GM18873 (cell line): ENCODE measurements around the gene DNAJB1.

Experiments used
- ATAC-seq: cut with Tn5 transposase; IDR thresholded peaks from one replicate; pipeline ENCODE4 v1.9.1; 2021; ENCODE audit warnings: mild to moderate bottlenecking, moderate library complexity, moderate number of reproducible peaks; ENCODE audit not compliant: unreplicated experiment, low FRiP score

The DNAJB1 gene

DNA sequence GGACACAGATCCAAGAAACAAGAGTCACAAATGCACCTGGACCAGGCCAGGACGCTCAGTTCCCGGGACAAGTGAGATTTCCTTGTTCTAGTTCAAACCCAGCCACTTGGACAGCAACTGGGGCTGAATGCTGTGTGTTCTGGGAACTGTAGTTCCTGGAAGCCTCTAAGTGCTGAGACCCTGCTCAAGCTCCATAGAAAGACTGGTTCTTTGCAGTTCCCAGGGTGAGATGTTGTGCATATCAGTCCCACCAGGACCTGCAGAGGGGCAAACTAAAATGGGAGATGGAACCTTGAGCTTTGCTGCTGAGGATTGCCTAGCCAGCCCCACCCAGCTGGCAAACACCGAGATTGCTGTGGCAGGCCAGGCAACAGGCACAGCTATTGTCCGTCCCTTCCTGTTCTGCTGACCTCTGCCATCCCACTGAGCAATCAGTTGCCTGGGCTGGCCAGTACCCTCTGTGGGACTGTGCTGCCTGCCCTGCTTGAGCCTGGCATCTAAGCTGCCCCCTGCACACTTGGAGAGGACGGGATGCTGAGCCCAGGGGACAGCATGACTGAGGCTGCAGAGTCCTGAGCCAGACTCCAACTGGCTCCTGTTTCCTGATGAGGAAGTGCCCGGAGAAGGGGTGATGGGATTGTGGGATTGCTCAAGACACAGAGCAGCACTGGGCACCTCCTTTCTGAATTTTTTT is 20.8 kb downstream of the DNAJB1 start:
- ATAC-seq, result no peak

DNA sequence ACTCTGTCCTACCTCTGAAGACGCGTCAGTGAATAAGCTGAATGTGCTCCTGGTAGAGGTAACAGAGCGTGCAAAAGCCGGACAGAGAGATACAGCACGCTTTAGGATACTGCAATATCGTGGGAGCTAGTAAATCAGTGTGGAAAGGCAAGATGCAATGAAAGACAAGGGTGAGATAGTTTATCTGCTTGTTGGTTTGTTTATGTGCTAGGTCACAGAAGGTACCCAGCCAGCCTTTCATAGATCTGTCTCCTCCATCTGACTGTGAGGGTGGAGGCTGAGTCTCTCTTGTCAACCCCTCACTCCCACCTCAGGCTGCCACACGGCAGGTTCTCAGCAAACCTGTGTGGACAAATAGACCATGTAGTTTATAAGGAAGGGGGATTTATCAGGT is 21.4 kb downstream of the DNAJB1 start:
- ATAC-seq, result no peak

DNA sequence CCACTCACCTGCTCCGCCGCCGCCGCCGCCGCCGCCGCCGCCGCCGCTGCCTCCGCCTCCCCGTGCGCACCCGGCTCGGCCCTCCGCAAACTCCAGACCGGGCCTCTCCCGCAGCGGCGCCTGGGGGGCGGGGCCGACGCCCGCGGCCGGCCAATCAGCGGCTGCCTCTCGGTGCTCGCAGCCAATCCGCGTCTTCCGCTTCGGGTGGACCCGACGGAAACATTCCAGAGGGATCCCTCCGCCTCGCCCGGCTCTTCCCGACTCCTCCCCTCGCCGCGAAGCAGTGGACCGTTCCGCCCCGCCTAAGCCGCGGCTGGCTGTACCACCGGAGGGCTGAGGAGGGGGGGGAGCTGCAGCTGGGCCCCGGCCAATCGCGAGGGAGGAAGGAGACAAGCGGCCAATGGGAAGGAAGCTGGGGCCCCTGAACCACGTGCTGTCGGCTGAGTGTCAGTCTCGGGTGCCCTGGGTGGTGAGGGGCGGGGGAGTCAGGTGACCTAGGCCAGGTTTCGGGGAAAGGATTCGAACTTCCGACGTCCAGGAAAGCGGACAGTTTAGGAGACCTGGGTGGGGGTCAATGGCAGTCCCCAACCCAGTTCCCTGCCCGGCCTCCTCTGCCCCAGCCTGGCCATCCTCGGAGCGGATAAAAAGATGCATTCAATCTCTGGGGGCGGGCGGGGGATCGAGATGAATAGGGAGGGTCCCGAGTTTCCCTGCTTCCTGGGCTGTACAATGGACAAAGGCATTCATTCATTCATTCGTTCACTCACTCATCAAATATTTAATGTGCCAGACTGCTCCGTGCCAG is 22.0 kb downstream of the DNAJB1 start, which contains the start of gene GIPC1:
Gene GIPC1 (minus strand): TSS at position 99 of the 805 bp plus-strand sequence. CDS start 13,151 bp downstream, outside the sequence.
- ATAC-seq, result no peak

DNA sequence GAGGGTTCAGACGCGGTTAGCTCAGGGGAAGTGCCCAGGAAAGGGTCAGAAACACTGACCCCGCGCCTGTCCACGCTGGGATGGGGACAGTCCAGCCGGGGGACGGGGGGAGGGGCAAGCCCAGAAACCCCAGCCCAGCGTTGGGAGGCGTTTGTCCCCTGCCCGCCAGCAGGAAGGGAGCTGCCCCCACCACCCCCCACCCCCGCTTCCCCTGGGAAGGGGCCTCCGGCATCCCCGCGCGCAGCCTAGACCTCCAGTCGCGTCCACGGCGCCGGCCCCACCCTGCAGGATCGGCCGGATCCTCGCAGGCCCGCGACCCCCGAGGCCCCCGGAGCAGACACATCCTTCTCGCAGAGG is 22.5 kb downstream of the DNAJB1 start:
- no peak for ATAC-seq

DNA sequence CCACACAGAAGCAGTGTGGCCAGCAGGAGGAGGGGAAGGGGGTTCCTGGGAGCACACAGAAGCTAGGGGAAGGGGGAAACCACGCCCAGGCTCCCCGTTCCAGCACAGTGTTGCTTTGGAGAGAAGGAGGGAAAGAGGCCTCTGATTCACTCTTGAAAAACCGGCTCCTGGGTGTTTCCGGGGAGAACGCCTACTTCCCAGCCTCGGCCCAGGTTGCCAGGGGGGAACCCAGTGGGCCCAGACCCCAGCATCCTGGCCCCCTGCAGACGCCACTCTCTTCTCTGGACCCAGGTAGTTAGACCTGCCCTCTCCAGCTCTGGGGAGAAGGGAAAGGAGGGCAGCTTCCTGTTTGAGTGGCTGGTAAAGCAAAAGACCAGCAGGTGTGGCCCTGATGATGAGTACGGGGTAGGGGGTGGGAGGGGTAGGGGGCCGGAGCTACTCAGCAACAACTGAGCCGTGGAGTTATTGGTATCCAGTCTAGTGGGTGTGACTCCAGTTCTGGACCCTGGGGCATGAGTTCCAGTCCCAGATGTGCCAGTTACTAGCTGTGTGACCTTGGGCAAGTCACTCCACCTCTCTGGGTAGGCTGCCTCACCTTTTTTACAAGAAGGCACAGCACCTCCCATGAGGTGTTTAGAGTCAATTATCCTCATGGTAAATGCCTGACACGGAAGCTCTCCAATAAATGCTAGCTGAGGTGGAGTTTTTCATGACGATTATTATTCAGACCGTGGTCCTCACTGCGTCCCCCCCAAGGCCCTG is 23.1 kb downstream of the DNAJB1 start:
- no peak for ATAC-seq

DNA sequence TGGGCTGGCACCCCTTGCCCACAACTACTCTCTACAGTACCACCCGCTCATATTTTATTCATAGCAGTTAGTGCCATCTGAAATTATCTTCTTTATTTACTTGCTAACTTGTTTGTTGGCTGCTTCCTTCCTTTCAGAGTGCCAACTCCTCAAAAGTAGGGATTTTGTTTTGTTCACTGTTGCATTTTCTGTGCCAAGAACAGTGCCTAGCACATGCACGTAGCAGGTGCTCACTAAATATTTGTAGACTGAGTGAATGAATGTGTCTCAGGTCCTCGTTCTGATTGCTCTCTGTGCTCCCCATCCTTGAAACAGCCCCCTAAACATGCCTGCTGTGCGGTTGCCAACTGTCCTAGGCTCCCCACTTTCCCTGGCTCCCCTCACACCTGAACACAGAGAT is 23.8 kb downstream of the DNAJB1 start:
- no peak for ATAC-seq

DNA sequence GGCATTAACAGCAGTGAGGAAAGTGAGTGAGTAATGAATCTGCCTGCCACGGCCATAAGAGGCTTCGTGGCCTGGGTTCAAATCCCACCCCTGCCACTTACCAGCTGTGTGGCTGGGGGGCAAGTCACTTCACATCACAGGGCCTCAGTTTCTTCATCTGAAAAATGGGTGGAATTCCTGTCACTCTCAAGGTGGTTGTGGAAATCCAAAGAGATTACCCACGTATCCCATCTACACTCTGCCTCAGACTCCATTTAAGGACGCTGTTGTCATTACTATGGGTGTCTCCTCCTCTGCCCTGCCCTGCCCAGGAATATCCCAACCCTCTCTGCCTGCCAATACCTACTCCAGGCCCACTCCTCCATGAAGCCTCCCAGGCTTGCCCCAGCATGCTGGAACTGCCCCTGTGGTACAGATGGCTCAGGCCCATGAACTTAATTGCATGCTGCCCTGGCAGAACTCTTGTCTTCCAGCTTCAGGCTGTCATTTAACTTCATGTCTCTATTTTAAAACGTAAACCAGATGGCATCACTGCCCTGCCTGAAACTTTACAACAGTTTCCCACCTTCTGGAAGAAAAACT is 25.4 kb downstream of the DNAJB1 start:
- no peak for ATAC-seq

DNA sequence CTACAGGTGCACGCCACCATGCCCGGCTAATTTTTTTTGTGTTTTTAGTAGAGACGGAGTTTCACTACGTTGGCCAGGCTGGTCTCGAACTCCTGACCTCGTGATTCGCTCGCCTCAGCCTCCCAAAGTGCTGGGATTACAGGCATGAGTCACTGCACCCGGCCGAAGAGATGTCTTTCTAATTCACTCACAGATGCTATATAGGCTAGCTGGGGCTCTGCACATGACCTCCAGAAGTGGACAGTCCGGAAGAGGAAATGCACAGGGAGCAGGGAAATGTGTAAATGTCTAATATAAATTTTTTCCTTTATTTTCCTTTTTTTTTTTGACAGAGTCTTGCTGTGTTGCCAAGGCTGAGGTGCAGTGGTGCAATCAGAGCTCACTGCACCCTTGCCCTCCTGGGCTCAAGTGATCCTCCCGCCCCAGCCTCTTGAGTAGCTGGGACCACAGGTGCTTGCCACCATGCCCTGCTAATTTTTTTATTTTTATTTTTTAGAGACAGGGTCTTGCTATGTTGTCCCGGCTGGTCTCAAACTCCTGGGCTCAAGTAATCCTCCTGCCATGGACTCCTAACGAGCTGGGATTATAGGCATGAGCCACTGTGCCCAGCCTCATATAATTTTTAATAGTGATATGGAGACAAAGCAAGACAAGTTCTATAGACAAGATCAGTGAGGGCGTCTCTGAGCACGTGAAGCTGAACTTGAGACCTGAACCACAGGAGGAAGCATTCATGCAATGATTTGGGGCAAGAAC is 30.6 kb downstream of the DNAJB1 start:
- ATAC-seq, result no peak

DNA sequence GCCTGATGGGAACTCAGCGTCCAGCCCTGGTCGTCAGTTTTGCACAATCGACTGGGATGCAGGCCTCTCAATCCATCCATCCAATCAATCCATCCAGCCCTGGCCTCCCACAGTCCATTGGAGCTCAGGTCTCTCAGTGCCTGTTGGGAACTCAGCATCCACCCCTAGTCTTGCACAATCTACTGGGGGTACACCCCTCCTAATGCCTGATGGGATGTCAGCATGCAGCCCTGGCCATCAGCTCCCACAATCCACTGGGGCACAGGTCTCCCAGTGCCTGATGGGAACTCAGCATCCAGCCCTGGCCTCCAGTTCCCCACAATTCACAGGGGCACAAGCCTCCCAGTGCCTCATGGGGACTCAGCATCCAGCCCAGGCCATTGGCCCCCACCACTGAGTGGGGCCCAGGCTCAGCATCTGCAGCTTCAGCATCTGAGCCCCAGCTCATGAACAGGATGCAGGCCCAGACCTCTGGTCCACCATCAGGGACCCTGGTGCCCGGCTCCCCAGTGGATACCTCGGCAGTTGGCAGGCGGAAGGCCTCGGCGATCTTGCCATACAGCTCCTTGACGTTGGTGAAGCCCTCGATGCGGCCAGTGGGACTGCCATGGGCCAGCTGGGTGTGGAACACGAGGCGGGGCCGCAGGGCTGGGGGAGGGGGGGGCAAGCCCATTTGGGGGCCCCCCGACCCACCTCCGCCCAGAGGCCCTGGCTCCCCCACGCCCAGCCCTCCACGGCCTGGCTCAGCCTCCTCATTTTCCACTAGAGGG is 35.8 kb downstream of the DNAJB1 start:
- ATAC-seq, result no peak

DNA sequence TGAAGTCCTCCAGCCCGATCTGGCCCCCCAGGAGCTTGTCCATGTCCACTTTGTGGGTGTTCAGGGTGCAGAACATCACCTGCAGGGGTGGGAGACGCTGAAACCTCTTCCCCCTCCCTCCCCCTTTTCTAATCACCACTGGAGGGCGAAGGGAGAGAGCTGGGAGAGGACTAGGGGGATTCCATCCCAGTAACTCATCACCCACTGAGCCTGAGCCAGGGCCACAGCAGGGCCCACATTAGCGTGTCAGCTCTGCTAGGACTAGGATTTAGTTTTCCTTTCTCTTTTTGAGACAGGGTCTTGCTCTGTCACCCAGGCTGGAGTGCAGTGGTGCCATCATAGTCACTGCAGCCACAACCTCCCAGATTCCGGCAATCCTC is 37.5 kb downstream of the DNAJB1 start:
- ATAC-seq, result no peak

DNA sequence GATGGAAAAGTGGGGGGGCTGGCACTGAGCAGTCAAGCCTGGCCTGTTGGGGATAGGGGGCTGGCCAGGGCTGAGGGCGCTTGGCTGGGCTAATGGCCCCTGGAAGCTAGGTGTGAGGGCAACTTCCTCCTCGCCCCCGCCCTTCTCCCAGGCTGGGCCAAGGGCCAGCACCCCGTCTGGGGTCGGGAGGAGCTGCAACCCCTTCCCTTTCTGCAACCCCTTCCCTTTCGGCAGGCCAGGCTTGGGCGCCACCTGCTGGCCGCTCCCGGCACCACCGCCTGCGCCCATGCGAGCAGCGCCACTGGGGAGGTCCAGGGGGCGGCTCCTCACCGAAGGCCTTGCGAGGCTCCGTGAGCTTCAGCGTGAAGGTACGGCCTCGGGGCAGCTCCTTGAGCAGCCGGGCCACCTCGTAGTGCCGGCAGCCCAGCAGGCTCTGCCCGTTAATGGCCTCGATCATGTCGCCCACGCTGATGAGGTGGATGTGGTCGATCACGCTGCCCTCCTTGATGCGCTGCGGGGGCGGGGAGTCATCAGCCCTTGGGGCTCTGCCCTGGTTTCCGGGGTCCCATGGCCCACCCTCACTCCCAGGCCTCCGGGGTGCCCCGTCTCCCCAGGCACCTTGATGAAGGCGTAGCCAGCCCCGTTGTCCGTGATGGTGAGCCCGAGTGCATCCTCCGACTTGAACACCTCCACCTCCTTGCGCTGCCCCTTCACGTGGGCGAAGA is 38.1 kb downstream of the DNAJB1 start:
- no peak for ATAC-seq

DNA sequence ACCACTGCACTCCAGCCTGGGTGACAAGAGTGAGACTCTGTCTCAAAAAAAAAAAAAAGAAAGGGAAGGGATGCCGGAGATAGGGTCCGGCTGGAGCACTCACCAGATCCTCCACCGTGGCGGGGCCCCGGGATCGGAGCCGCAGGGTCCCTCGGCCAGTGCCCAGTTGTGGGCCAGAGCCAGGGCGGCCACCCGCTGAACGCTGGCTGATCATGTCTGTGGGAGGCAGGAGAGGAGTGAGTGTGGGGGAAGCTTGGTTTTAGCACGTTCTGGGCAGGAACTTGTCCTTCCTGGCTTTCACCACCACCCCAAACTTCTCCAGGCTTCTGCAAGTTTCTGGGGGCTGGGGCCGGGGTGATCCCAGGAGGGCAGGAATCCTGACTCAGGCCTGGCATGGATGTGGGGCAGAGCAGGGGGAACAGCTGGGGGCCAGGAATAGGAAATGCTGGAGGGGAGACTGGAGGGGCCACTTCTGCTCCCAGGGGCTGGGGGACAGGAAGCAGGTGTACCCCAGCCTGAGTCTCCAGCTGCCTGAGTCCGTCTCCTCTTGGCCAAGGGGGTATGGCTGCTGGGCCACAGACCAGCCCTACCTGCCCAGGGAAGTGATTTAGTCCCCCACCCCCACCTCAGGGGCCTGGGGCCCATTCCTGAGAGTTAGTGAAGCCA is 38.8 kb downstream of the DNAJB1 start:
- ATAC-seq, result no peak

DNA sequence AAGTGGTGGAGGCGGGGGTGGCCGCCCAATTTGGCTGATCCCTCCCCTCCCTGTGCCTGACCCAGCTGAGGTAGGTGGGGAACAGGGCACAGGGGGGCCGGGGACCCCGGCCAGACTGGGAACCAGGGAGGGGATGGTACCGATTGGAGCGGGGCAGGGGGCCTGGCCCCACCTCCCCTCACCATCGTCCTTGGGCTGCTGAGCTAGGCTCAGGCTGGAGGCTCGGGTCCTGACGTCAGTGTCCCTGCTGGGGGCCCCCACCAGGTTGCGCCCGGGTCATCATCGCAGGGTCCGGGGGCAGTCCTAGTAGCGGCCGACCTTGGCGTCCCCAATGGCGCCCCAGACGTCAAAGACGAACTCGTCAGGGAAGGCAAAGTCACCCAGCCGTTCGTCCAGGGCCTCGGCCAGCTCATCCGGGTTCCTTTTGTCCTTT is 40.1 kb downstream of the DNAJB1 start:
- ATAC-seq, result no peak

DNA sequence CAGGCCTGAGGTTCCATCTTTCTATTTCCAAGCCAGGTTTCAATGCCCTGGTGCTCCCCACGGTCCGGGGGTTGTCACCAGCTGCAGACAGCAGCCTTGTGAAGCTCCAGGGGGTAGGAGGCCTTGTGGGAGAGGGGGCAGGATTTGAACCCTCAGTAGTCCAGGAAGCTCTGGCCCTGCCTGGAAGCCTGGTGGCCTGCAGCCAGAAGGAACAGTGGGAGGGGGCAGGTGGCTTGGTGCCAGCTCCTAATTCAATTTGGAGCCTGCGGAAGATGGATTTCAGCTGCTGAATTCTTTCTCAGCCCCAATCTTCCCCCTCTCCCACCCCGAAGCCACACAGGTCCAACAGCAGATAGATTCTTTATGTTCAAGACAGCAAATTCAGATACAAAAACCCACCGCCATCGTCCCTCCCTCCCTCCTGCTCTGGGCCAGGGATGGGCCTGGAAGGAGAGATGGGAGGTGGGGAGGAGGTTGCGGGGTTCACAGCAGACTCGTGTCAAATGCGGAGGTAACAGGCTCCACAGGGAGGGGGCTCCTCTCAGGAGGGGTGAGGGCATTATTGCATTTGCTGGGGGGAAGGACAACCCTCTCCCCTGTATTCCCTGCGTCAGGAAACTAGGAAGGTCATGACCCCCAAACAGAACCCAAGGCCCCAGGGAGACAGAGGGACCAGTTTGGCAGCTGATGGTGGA is 40.6 kb downstream of the DNAJB1 start:
- ATAC-seq, result no peak

DNA sequence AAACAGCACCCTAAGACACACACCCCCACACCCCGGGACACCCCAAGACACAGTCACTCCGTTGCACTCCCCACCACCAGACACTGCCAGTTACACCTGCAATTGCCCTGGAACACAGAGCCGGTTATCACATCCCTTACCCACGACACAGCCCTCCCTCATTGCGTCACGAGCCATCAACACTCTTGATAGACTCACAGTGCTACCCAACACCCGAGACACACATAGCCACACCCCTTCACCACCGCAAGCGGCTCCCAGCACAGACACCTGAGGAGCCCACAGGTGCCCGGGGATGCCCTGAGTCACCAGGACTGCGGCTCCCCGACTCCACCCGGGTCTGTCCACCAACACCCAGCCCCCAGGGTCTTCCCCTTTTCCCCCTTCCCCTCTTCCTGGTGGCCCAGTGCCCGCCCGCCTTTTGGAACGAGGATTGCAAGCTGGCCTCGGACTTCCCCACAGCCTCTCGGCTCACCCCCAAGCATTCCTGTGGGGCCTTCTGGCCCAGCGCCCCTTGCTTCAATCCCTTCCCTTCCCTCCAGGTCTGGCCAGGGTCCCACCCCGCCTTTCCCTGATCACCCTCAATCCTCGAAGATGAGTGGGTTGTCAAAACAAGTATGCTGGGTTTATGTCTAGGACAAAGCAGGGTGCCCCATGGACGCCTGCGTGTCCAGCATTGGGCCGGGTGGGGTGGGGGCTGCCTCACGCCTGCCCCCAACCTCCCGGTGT is 41.4 kb downstream of the DNAJB1 start:
- ATAC-seq, result no peak

DNA sequence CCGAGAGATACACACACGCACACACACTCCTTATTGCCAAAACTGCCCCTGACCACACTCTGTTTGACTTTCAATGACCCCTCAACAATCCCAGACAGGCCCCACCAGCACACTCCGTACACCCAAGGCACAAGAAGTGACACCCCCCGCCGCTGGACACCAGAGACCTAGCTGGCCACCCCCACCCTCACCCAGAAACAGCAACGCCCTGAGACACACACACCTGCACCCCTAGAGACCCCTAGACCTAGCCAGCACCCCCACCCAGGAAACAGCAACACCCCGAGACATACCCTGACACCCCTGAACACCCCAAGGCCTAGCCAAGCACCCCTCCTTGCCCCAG is 41.9 kb downstream of the DNAJB1 start:
- ATAC-seq, result no peak
